ENCODE results near the gene HSD17B1. TPM values are rescaled to one million over a fixed set of nuclear protein-coding genes. Genes with fewer than 3 reads are reported as not detected.

The HSD17B1 gene
- total RNA-seq, 1 experiment from 2014 or later, result 1.5 TPM

- peaks cover 14% of the 10 kb centered on the region for H3K4me1 ChIP-seq (ENCODE audit: insufficient read depth, low read length)
- peak within 1 kb of the TSS; percentile 87 for H2AFZ ChIP-seq (ENCODE audit: low read length)
- no peaks in the 10 kb centered on the region for H3K9me2 ChIP-seq (replicated peaks; ENCODE audit: low read length)
- CTCF ChIA-PET, result interaction anchor here (1.0 kb wide), 1 partner anchor 73 kb away, joined by 3 read pairs; no protein-coding TSS in a partner anchor
- POLR2A ChIA-PET (ENCODE audit: unreplicated experiment), result interaction anchor here (0.6 kb wide), 1 partner anchor 19 kb away, joined by 4 read pairs; no protein-coding TSS in a partner anchor
- H4K20me1 ChIP-seq (ENCODE audit: low read length), result no peaks in the 10 kb centered on the region
- no peaks in the 10 kb centered on the region for H3F3A ChIP-seq (ENCODE audit: low read length, unreplicated experiment)
- peak within 1 kb of the TSS; percentile 85 for H3K4me2 ChIP-seq (ENCODE audit: low read length)
- ATAC-seq (peak; percentile 78), DNase-seq (peak; percentile 73)
- H3K9ac ChIP-seq (ENCODE audit: low read length), result peak within 1 kb of the TSS; percentile 58
- no peaks in the 10 kb centered on the region for H3K9me3 ChIP-seq (ENCODE audit: low read length)
- TF ChIP-seq EZH2 (IDR thresholded peaks at IDR 0.05; ENCODE audit: low read length, unreplicated experiment) (no peak), CTCF (conservative IDR thresholded peaks at IDR 0.05; ENCODE audit: low read depth, low read length) (no peak), EZH2phosphoT487 (IDR thresholded peaks at IDR 0.05; ENCODE audit: borderline replicate concordance, low read length) (no peak)
- H3K27me3 ChIP-seq (ENCODE audit: low read length), result no peaks in the 10 kb centered on the region
- no peaks in the 10 kb centered on the region for H3K36me3 ChIP-seq (ENCODE audit: low read depth, low read length)
- peak within 1 kb of the TSS; percentile 68 for H3K4me3 ChIP-seq (ENCODE audit: low read length)
- no peaks in the 10 kb centered on the region for H3K79me2 ChIP-seq (ENCODE audit: low read length)
- no TSS peak for BruUV-seq (replicated peaks)
- intact Hi-C loops (cut with micrococcal nuclease), result no loop called here
- peak within 1 kb of the TSS; percentile 23; the same call in 1 of the 2 replicates for H3K27ac ChIP-seq (ENCODE audit: low read length)
Measured at GRCh38 chr17:42536048-42536371, 16.7 kb upstream of the HSD17B1 start, which contains the start of gene NAGLU. TSS of gene NAGLU (plus strand) at chr17:42536241. CDS start at chr17:42536273, 32 bp downstream.

GRCh38 chr17:42536372-42537155 is 16.2 kb upstream of the HSD17B1 start:
- Histone ChIP-seq H3K4me3 (ENCODE audit: low read length) (peak overlapping the region; percentile 68), H3K4me2 (ENCODE audit: low read length) (peak overlapping the region; percentile 85), H3K79me2 (ENCODE audit: low read length) (no peaks in the 10 kb centered on the region), H3K27me3 (ENCODE audit: low read length) (no peaks in the 10 kb centered on the region), H3K9me2 (replicated peaks; ENCODE audit: low read length) (no peaks in the 10 kb centered on the region), H4K20me1 (ENCODE audit: low read length) (no peaks in the 10 kb centered on the region), H3K9ac (ENCODE audit: low read length) (peak overlapping the region; percentile 52), H3K36me3 (ENCODE audit: low read depth, low read length) (no peaks in the 10 kb centered on the region), H3K9me3 (ENCODE audit: low read length) (no peaks in the 10 kb centered on the region), H3K27ac (ENCODE audit: low read length) (no peak overlapping the region), H3F3A (ENCODE audit: low read length, unreplicated experiment) (no peaks in the 10 kb centered on the region), H3K4me1 (ENCODE audit: insufficient read depth, low read length) (peaks cover 19% of the 10 kb centered on the region), H2AFZ (ENCODE audit: low read length) (peak overlapping the region; percentile 72)
- TSS peak; percentile 50 for BruUV-seq (replicated peaks)
- ChIA-PET CTCF (interaction anchor here (1.0 kb wide), 1 partner anchor 72 kb away, joined by 3 read pairs; no protein-coding TSS in a partner anchor), POLR2A (ENCODE audit: unreplicated experiment) (interaction anchor here (0.6 kb wide), 2 partner anchors 17 to 18 kb away, joined by 4 read pairs; no protein-coding TSS in a partner anchor)
- TF ChIP-seq CTCF (conservative IDR thresholded peaks at IDR 0.05; ENCODE audit: low read depth, low read length), result no peak
- no peak for TF ChIP-seq EZH2phosphoT487 (IDR thresholded peaks at IDR 0.05; ENCODE audit: borderline replicate concordance, low read length)
- DNase-seq, result peak; percentile 66
- intact Hi-C loops (cut with micrococcal nuclease), result no loop called here
- peak; percentile 80 for ATAC-seq

Data from PC-3 (cell line).